A673 (cell line): ENCODE measurements around the gene KRTAP12-4.

Source experiments
- EZH2 ChIP-seq: fragments of 200-600 bp; sonication (generic); IDR thresholded peaks from 2 replicates; pipeline ENCODE4 v1.6.1; 2017; ENCODE audit warnings: borderline replicate concordance, low read depth, mild to moderate bottlenecking, mixed read lengths, antibody characterized with exemption, low read length; ENCODE audit not compliant: poor library complexity, severe bottlenecking
- TF ChIP-seq, protein P1 (sequence below): fragments of 300-800, 200-600 bp; sonication (generic); conservative IDR thresholded peaks from 2 replicates; pipeline ENCODE4 v1.5.1; 2017; ENCODE audit warnings: low read depth, mild to moderate bottlenecking, antibody characterized with exemption, low read length, moderate library complexity, mixed read lengths

DNA sequence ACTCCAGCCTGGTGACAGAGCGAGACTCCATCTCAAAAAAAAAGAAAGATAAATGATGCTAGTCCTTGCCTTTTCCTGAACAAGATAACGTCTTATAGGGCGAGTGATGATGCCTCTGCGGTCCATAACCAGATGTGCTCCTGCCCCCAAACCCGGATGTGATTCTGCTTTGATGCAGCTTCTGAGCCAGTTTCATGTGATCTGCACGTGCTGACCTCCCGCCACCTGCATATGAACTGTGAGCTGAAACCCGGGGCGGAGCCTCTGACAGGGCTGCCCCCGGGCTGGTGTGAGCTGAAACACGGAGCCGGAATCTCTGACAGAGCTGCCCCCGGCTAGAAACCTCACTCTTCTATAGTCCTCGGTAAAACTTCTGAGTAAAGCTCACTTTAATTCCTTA lies 1.3 kb downstream of the KRTAP12-4 start:
- TF ChIP-seq, protein P1, sequence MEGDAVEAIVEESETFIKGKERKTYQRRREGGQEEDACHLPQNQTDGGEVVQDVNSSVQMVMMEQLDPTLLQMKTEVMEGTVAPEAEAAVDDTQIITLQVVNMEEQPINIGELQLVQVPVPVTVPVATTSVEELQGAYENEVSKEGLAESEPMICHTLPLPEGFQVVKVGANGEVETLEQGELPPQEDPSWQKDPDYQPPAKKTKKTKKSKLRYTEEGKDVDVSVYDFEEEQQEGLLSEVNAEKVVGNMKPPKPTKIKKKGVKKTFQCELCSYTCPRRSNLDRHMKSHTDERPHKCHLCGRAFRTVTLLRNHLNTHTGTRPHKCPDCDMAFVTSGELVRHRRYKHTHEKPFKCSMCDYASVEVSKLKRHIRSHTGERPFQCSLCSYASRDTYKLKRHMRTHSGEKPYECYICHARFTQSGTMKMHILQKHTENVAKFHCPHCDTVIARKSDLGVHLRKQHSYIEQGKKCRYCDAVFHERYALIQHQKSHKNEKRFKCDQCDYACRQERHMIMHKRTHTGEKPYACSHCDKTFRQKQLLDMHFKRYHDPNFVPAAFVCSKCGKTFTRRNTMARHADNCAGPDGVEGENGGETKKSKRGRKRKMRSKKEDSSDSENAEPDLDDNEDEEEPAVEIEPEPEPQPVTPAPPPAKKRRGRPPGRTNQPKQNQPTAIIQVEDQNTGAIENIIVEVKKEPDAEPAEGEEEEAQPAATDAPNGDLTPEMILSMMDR: no peak
- no peak for TF ChIP-seq EZH2
